ENCODE results near the gene PFDN6.

- TF ChIP-seq CTCF (IDR thresholded peaks at IDR 0.05) (no peak), POLR2A (IDR thresholded peaks at IDR 0.05) (no peak)
Measured at GRCh38 chr6:33312361-33313104, 23.1 kb downstream of the PFDN6 start.

Data from uterus (tissue), 2 donors.